GM23338 (cell line): ENCODE results near the gene POLR3A. TPM values are rescaled to one million over a fixed set of nuclear protein-coding genes. Genes with fewer than 3 reads are reported as not detected.

Experiments
- ATAC-seq: fragments of 200-7000 bp; cut with Tn5 transposase; 3 replicates; pipeline ENCODE4 v1.9.1; 2020
- DNase-seq: peaks from one replicate; pipeline ENCODE4 v3.0.0-alpha.2; 2015; ENCODE audit warnings: low spot score
- H2AFZ ChIP-seq: fragments of 200-600 bp; sonication (generic); 2 replicates; pipeline ENCODE4 v1.8.0; 2016; ENCODE audit warnings: antibody characterized with exemption, mild to moderate bottlenecking, moderate library complexity
- H3F3A ChIP-seq: fragments of 200-600 bp; sonication (generic); replicated peaks from 2 replicates; pipeline ENCODE4 v1.8.0; 2017; ENCODE audit warnings: antibody characterized with exemption, mixed run types, low read depth
- H3K27ac ChIP-seq: fragments of 200-600 bp; sonication (generic); 2 replicates; pipeline ENCODE4 v1.6.1; 2016; ENCODE audit warnings: low read depth
- H3K27me3 ChIP-seq: fragments of 200-600 bp; sonication (generic); 2 replicates; pipeline ENCODE4 v1.8.0; 2016; ENCODE audit warnings: mild to moderate bottlenecking, mixed run types, moderate library complexity; ENCODE audit not compliant: insufficient read depth
- H3K36me3 ChIP-seq: fragments of 200-600 bp; sonication (generic); 2 replicates; pipeline ENCODE4 v1.8.0; 2016; ENCODE audit warnings: mild to moderate bottlenecking; ENCODE audit not compliant: insufficient read depth
- H3K4me1 ChIP-seq: fragments of 200-600 bp; sonication (generic); 2 replicates; pipeline ENCODE4 v1.8.0; 2016; ENCODE audit warnings: mild to moderate bottlenecking, moderate library complexity; ENCODE audit not compliant: insufficient read depth
- H3K4me2 ChIP-seq: fragments of 200-600 bp; sonication (generic); 2 replicates; pipeline ENCODE4 v1.7.1; 2017; ENCODE audit warnings: mixed run types
- H3K4me3 ChIP-seq: fragments of 200-600 bp; sonication (generic); 2 replicates; pipeline ENCODE4 v1.6.1; 2016; ENCODE audit warnings: mixed run types
- H3K79me2 ChIP-seq: fragments of 200-600 bp; sonication (generic); replicated peaks from 2 replicates; pipeline ENCODE4 v1.8.0; 2017; ENCODE audit warnings: mild to moderate bottlenecking; ENCODE audit not compliant: insufficient read depth
- H3K9me2 ChIP-seq: fragments of 200-600 bp; sonication (generic); 2 replicates; pipeline ENCODE4 v1.8.0; 2017; ENCODE audit not compliant: insufficient read depth
- H4K20me1 ChIP-seq: fragments of 200-600 bp; sonication (generic); replicated peaks from 2 replicates; pipeline ENCODE4 v1.8.0; 2017; ENCODE audit warnings: mild to moderate bottlenecking; ENCODE audit not compliant: insufficient read depth
- H3K27ac Mint-ChIP-seq: 2 replicates; pipeline ENCODE4 v1.8.0; 2020; ENCODE audit warnings: inconsistent platforms, mild to moderate bottlenecking, moderate library complexity, mixed read lengths
- H3K27me3 Mint-ChIP-seq: 3 replicates; pipeline ENCODE4 v1.8.0; 2022; ENCODE audit warnings: low read depth, mild to moderate bottlenecking, moderate library complexity, mixed read lengths, inconsistent platforms; ENCODE audit not compliant: insufficient read depth, poor library complexity
- H3K36me3 Mint-ChIP-seq: 3 replicates; pipeline ENCODE4 v1.8.0; 2021; ENCODE audit warnings: low read depth, mild to moderate bottlenecking, inconsistent platforms, moderate library complexity, mixed read lengths
- H3K4me1 Mint-ChIP-seq: 3 replicates; pipeline ENCODE4 v1.8.0; 2020; ENCODE audit warnings: mild to moderate bottlenecking, inconsistent platforms, mixed read lengths
- H3K4me3 Mint-ChIP-seq: 3 replicates; pipeline ENCODE4 v1.8.0; 2021; ENCODE audit warnings: moderate library complexity, mild to moderate bottlenecking, inconsistent platforms, mixed read lengths
- H3K9me3 Mint-ChIP-seq: 3 replicates; pipeline ENCODE4 v1.8.0; 2020; ENCODE audit warnings: moderate library complexity, mild to moderate bottlenecking, inconsistent platforms, mixed read lengths
- CREB1 ChIP-seq: fragments of 250-450 bp; sonication (Bioruptor Pico); IDR thresholded peaks from 2 replicates; pipeline ENCODE4 v1.5.0; 2020; ENCODE audit warnings: low read depth, mild to moderate bottlenecking, moderate library complexity
- CTCF ChIP-seq, 2 experiments: fragments of 200-600 bp in 1 of 2; sonication (generic) in 1 of 2; conservative IDR thresholded peaks; 2 replicates each; pipeline versions ENCODE4 v1.5.1 to v1.6.1; 2016 to 2017; ENCODE audit warnings: antibody characterized with exemption in 2 of 2, low read depth in 2 of 2, mild to moderate bottlenecking in 2 of 2, moderate library complexity in 1 of 2
- EZH2phosphoT487 ChIP-seq: fragments of 200-600 bp; sonication (generic); IDR thresholded peaks from one replicate; pipeline ENCODE4 v1.8.1; 2018; ENCODE audit warnings: antibody characterized with exemption; ENCODE audit not compliant: unreplicated experiment
- JUNB ChIP-seq: IDR thresholded peaks from one replicate; pipeline ENCODE4 v1.6.1; 2016; ENCODE audit warnings: antibody characterized with exemption; ENCODE audit not compliant: unreplicated experiment
- NANOG ChIP-seq: IDR thresholded peaks from 2 replicates; pipeline ENCODE4 v1.6.1; 2016; ENCODE audit warnings: antibody characterized with exemption, borderline replicate concordance
- POLR2AphosphoS5 ChIP-seq: IDR thresholded peaks from 2 replicates; pipeline ENCODE4 v1.6.1; 2016; ENCODE audit warnings: antibody characterized with exemption, low read depth
- REST ChIP-seq: IDR thresholded peaks from one replicate; pipeline ENCODE4 v1.6.1; 2018; ENCODE audit warnings: antibody characterized with exemption; ENCODE audit not compliant: unreplicated experiment
- STAT1 ChIP-seq: IDR thresholded peaks from one replicate; pipeline ENCODE4 v1.6.1; 2016; ENCODE audit warnings: antibody characterized with exemption; ENCODE audit not compliant: unreplicated experiment
- ZNF114 ChIP-seq: fragments of 250-450 bp; sonication (Bioruptor Pico); IDR thresholded peaks from 2 replicates; pipeline ENCODE4 v1.5.0; 2020; ENCODE audit warnings: mild to moderate bottlenecking, moderate library complexity
- ZNF462 ChIP-seq: fragments of 250-450 bp; sonication (Bioruptor Pico); IDR thresholded peaks from 2 replicates; pipeline ENCODE4 v1.5.0; 2020; ENCODE audit warnings: mild to moderate bottlenecking, moderate library complexity
- polyA plus RNA-seq: library from polyadenylated mRNA; unstranded; fragments of >200 nt; fragmentation: Nextera tagmentation; extraction: Ambion mirVana; gene quantifications from 2 replicates; pipeline ENCODE4 v1.2.1, GENCODE V29; 2016
- total RNA-seq: library from RNA; depleted of rRNA; stranded (reverse); fragments of >200 nt; shearing (Covaris generic); gene quantifications from 2 replicates; pipeline ENCODE4 v1.2.3, GENCODE V29; 2014

The POLR3A gene
- total and polyA plus RNA-seq, 2 experiments from 2014 or later, result 11.6 to 35.5 TPM

GRCh38 chr10:77949167-77949566, 80.1 kb downstream of the POLR3A start:
- Histone ChIP-seq H3K36me3 (no peaks in the 10 kb centered on the region; the same call in 1 of the 2 replicates), H3F3A (peaks cover 6% of the 10 kb centered on the region; the same call in 1 of the 2 replicates), H3K9me2 (no peaks in the 10 kb centered on the region; the same call in 1 of the 2 replicates), H3K79me2 (no peaks in the 10 kb centered on the region), H3K4me3 (no peak overlapping the region), H3K27me3 (no peaks in the 10 kb centered on the region), H2AFZ (peak overlapping the region; percentile 94), H3K4me2 (peak overlapping the region; percentile 62), H3K4me1 (peaks cover 12% of the 10 kb centered on the region), H4K20me1 (no peaks in the 10 kb centered on the region), H3K27ac (peak overlapping the region; percentile 95)
- H3K4me1 Mint-ChIP-seq, result peaks cover 13% of the 10 kb centered on the region
- peak overlapping the region; percentile 96 for H3K27ac Mint-ChIP-seq
- TF ChIP-seq CTCF (conservative IDR thresholded peaks at IDR 0.05; ENCODE audit: low read depth in 2 of 2), result no peak
- 0 out of 2 replicates have a peak, but pooled peaks have one; percentile 37 for TF ChIP-seq POLR2AphosphoS5
- H3K27me3 Mint-ChIP-seq, result peaks cover 13% of the 10 kb centered on the region
- peaks cover 18% of the 10 kb centered on the region for H3K36me3 Mint-ChIP-seq
- peak; percentile 88 for DNase-seq
- H3K9me3 Mint-ChIP-seq, result peaks cover 25% of the 10 kb centered on the region
- peak; percentile 99 for ATAC-seq
- peak overlapping the region; percentile 34 for H3K4me3 Mint-ChIP-seq

- no peak overlapping the region for H3K4me3 Mint-ChIP-seq
- peaks cover 8% of the 10 kb centered on the region for H3K9me3 Mint-ChIP-seq
- Histone ChIP-seq H3K4me2 (no peak overlapping the region), H3K79me2 (no peaks in the 10 kb centered on the region), H3K27ac (no peak overlapping the region), H3K4me1 (peaks cover 22% of the 10 kb centered on the region), H3K9me2 (no peaks in the 10 kb centered on the region; the same call in 1 of the 2 replicates), H3K36me3 (no peaks in the 10 kb centered on the region; the same call in 1 of the 2 replicates), H3K4me3 (no peak overlapping the region), H3K27me3 (no peaks in the 10 kb centered on the region), H3F3A (peaks cover 9% of the 10 kb centered on the region; the same call in 1 of the 2 replicates), H4K20me1 (no peaks in the 10 kb centered on the region), H2AFZ (no peak overlapping the region)
- H3K27me3 Mint-ChIP-seq, result peaks cover 15% of the 10 kb centered on the region
- ATAC-seq, result no peak
- no peak for DNase-seq
- H3K36me3 Mint-ChIP-seq, result peaks cover 8% of the 10 kb centered on the region
- H3K27ac Mint-ChIP-seq, result no peak overlapping the region
- H3K4me1 Mint-ChIP-seq, result peaks cover 22% of the 10 kb centered on the region
- TF ChIP-seq ZNF114 (no peak), EZH2phosphoT487 (no peak), CREB1 (CRISPR knock-in tag) (no peak), ZNF462 (CRISPR knock-in tag) (no peak), REST (no peak), POLR2AphosphoS5 (no peak), STAT1 (no peak), JUNB (no peak), NANOG (no peak)
Observed at GRCh38 chr10:77946084-77946483, 83.2 kb downstream of the POLR3A start.
